ENCODE results near the gene CDKL5.

CDKL5 gene

DNA sequence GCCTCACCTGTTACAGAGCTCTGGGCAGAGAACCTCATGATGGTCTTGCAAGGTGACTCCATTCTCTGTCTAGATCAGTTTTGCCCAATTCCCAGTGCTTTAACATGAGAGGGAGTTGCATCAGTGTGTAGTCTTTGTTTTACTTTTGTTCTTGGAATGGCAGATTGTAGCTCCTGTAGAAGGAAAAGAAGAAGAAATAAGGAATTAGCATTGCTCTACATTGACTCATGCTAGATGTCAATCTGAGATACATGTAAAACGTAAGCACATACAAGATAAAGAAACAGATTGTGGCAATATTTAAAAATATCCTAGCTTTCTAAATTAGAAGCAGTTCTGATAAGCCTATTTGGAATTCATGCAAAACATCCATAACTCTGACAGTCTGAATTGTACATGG lies 266.0 kb downstream of the CDKL5 start:
- no peak for DNase-seq (ENCODE audit: low read depth in 1 of 2, low spot score in 1 of 2)

DNA sequence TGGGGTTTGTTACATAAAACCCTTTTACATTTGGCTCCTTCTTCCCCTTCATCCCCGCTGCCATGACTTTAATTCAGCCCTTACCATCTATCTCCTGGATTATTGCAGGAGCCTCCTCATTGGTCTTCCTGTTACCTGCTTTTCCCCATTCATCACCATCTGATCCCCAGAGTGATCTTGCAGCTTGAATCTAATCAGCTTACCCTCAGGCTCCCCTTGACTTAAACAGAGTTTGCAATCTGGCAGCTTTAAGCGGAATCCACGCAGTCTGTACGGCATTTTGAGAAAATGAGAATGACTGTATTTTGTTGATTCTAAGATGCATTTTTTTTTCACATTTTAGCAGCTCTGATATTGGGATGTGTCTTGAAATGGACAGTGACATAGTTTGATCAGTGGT lies 267.1 kb downstream of the CDKL5 start:
- DNase-seq (ENCODE audit: low read depth in 1 of 2, low spot score in 1 of 2): no peak

DNA sequence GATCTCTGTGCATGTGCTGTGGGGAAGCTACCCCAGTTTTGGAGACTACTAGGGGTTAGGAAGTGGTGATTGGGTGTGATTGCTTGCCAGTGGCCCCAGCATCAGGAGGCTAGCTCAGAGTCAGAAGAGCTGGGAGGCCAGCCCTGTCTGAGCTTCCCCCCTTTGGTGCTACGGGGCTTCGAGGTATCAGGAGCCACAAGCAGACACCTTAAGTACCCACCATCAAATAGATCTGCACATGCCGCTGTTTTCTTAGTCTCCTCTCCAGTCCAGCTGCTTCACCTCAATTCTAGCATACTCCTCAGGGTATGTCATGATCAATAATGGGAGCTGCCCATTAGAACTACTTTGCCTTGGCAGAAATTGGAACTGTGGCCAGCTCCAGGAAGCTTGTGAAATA lies 271.2 kb downstream of the CDKL5 start:
- no peak for DNase-seq (ENCODE audit: low read depth in 1 of 2, low spot score in 1 of 2)

DNA sequence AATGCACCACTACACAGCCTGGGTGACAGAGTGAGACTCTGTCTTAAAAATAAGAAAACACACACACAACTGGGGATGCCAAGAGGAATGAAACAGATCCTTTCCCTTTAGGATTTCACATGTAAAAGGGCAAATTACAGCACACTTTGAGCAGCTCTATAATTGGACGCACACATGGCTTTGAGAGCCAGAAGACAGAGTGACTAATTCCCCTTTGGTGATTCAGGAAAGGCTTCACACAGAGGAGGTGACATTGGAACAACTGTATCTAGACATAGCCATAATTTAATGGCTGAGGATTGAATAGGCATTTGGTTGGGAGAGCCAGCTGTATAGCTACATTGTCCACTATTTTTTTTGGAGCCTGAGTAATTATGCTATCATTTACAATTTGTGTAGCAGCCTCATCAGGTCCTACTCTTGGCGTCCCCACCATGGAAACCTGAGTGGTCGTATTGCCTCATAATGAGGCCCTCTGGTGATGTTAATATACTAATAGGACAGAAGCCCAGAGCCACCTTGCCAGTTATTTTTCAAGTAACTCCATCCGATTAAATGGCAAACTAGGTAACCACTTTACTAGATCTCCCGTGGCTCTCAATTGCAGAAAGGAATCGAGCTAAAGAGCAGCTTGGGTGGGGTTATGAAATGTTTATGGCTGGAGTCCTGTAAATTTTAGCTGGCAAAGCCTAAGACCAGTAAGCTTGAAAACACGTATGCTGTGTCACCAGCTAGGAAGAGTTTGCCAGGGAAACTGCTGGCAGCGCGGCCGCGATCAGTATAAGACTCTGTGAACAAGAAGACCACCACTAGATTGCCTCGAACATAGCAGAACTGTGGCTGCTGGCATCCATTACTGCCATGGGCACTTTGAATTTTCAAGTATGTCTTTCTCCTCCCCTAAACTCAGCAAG lies 273.6 kb downstream of the CDKL5 start:
- no peak for DNase-seq (ENCODE audit: low read depth in 1 of 2, low spot score in 1 of 2)

DNA sequence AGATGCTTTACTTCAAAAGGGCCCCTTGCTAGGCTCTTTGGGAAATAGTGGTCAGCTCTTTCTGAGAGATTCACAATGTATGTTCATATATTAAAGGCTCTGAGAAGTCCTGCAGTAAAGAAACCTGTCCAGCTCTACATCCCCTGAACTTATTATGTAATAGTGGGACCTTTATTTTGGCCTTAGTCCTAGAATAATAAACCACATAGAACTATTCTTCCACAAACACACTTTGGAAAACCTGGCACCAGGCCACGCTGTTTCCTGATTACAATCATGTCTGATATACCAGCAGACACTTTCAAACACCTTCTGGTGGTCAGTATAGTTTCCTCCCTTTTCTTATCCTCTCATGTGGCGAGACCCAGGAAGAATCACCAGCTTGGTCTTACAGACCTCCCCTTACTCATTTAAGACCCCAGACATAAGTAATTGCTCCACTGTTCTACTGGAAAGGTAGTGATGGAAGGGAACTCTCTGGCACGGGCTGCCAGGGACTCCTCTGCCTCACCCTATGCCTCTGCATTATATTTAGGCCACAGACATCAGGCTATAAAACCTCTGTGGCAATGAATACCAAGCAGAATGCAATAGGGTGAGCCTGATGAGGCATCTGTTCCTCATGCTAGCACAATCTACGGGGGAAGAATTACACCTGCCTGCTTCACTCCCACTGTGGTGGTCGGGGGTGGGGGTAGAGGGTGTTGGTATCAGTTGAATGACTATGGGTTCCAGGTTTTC lies 276.4 kb downstream of the CDKL5 start:
- no peak for DNase-seq (ENCODE audit: low read depth in 1 of 2, low spot score in 1 of 2)

DNA sequence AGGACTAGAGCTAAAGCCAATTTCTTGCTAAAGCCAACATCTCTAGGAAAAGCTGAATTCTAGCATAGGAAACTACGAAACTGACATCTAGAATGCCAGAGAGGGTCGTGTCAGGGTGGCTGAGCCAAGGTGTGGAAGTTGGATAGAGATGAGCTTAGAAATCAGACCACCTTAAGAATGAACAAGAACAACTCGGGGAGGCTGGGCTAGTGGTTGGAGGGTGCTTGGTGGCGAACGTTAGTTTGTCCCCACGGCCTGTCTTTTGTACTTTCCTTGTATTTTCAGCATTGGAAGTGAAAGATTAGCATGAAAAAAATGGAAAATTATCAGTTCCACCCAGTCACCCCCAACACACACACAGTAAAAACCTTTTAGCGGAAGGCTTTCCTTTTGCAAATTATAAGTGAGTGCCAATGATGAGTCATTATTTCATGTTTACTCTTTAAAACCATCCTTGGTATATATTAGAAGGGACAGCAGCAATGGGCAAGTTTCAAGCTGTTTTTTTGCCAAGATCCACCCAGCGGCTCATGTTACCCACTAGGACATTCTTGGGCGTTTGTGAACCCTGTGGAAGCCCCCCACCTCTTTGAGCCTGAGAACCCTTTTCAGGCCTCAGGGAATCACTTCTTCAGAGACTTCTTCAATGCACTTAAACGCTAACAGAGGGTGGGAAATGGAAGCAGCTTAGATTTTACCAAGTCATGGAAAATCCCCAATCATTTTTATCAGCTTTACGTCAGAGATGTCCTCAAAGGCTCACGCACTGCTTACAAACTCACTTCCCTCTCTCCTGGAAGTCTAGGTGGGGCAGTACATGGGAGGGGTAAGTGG lies 277.2 kb downstream of the CDKL5 start:
- DNase-seq (ENCODE audit: low read depth in 1 of 2, low spot score in 1 of 2): no peak

Measured in stimulated activated CD4-positive, alpha-beta T cell treated with anti-CD3 and anti-CD28 coated beads, Interleukin-15, amount 100 ng/mL, for 1 hour (primary cell).